Gastrocnemius medialis (tissue), 4 donors: ENCODE data around the gene KMO. TPM values are rescaled to one million over a fixed set of nuclear protein-coding genes. Genes with fewer than 3 reads are reported as not detected.
A peak's percentile ranks its signal among the peaks of the same experiment; 100 is the strongest.

ENCODE experiments used
- ATAC-seq, 2 donors: fragments of 150-250 bp; one replicate each; pipeline ENCODE4 v1.9.1; 2016
- DNase-seq, 2 donors: peaks; one replicate each; pipeline ENCODE4 v3.0.0-alpha.2; 2019
- H3K27ac ChIP-seq, 4 donors: fragments of 200-600 bp; sonication (generic); 1 replicate in 1 of 4; 2 replicates in 3 of 4; pipeline ENCODE4 v1.5.1; 2016 to 2018; ENCODE audit warnings: mild to moderate bottlenecking in 2 of 4, moderate library complexity in 1 of 4
- H3K27me3 ChIP-seq, 3 donors: fragments of 200-600 bp; sonication (generic) in 2 of 3; 1 replicate in 1 of 3; 2 replicates in 2 of 3; pipeline versions ENCODE4 v1.5.1 to v1.6.0; 2016 to 2019; ENCODE audit warnings: mild to moderate bottlenecking in 1 of 3, moderate library complexity in 1 of 3
- H3K36me3 ChIP-seq, 2 donors: fragments of 200-600 bp; sonication (generic) in 1 of 2; one replicate each; pipeline ENCODE4 v1.5.1; 2017 to 2018
- H3K4me1 ChIP-seq, 2 donors: fragments of 200-600 bp; sonication (generic) in 1 of 2; one replicate each; pipeline ENCODE4 v1.5.1; 2016 to 2017; ENCODE audit warnings: mild to moderate bottlenecking in 2 of 2
- H3K4me3 ChIP-seq, 4 donors: fragments of 200-600 bp; sonication (generic) in 3 of 4; 1 replicate in 1 of 4; 2 replicates in 3 of 4; pipeline ENCODE4 v1.5.1; 2016 to 2019; ENCODE audit warnings: mild to moderate bottlenecking in 2 of 4
- H3K9me3 ChIP-seq, 3 donors: fragments of 200-600 bp; sonication (generic) in 2 of 3; 1 replicate in 1 of 3; 2 replicates in 2 of 3; pipeline ENCODE4 v1.5.1; 2016 to 2019
- CTCF ChIP-seq, 5 experiments: fragments of 450-650 bp in 3 of 5; fragments of 200-600 bp in 2 of 5; sonication (generic) in 2 of 5; IDR thresholded peaks in 4 of 5; conservative IDR thresholded peaks in 1 of 5; 1 replicate in 4 of 5; 2 replicates in 1 of 5; pipeline ENCODE4 v1.5.1; 2016 to 2019; ENCODE audit warnings: antibody characterized with exemption in 5 of 5, mild to moderate bottlenecking in 3 of 5, moderate library complexity in 3 of 5
- POLR2A ChIP-seq, 2 donors: fragments of 450-650 bp; IDR thresholded peaks; one replicate each; pipeline ENCODE4 v1.6.1; 2017; ENCODE audit warnings: antibody characterized with exemption in 2 of 2, mild to moderate bottlenecking in 2 of 2, moderate library complexity in 2 of 2
- in situ Hi-C, 4 donors: fragments of 200-750 bp; cut with MboI; loops; one replicate each; pipeline versions ENCODE4 v1.15.0 to v1.8.0; 2017; ENCODE audit warnings: low sequenced_read_pairs in 4 of 4
- intact Hi-C: fragments of 100-400 bp; cut with DNase I; formaldehyde crosslinking; loops from one replicate; pipeline ENCODE4 v1.15.1; 2023; ENCODE audit warnings: low total_unique reads
- total RNA-seq, 4 donors: library from RNA; depleted of rRNA; stranded (reverse); fragments of >200 nt; gene quantifications; one replicate each; pipeline versions ENCODE4 v1.1.0 to v1.2.3, GENCODE V29; 2016

The KMO gene
- total RNA-seq, 4 donors from 2014 or later = 0.16 TPM; not detected in 3

- Histone ChIP-seq H3K9me3 (no peaks in the 10 kb centered on the region), H3K27ac (no peak overlapping the region), H3K27me3 (peaks cover 0 to 3% (median 0%) of the 10 kb centered on the region in 3 donors), H3K4me3 (no peak overlapping the region), H3K4me1 (peaks cover 14 to 19% of the 10 kb centered on the region in 2 donors), H3K36me3 (no peaks in the 10 kb centered on the region)
- in situ Hi-C loops = loop anchor here in 2 of 4 donors (10.0 kb wide), 2 partner anchors 103 to 113 kb away; no protein-coding TSS in a partner anchor
- TF ChIP-seq POLR2A (IDR thresholded peaks at IDR 0.05) (no peak), CTCF (IDR thresholded peaks at IDR 0.05 in 4 of 5, conservative IDR thresholded peaks at IDR 0.05 in 1 of 5) (no peak)
- intact Hi-C loops = no loop called here
- DNase-seq (no peak), ATAC-seq (no peak)
These were observed 10.5 kb upstream of the KMO start for GRCh38 chr1:241521718-241522117.

DNA sequence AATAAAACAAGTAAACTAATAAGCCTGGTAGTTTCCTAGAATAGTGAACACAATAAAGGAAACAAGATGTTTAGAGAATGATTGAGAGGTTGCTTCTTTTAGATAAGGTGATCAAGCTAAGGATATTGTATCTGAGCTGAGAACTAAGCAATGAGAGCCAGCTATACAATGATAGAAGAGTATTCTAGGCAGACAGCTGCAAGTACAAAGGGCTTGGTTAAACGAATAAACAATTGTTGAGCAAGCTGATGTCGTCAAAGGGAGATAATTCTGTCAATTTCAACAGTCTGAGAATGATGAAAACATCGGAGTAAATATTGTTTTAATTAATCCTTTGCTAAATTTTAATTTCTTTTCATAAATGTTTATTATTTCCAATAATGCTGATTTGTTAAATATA, 7.2 kb upstream of the KMO start:
- Histone ChIP-seq H3K9me3 (no peaks in the 10 kb centered on the region), H3K36me3 (no peaks in the 10 kb centered on the region), H3K27me3 (peaks cover 0 to 3% (median 0%) of the 10 kb centered on the region in 3 donors), H3K4me3 (no peak overlapping the region), H3K4me1 (no peaks in the 10 kb centered on the region), H3K27ac (no peak overlapping the region)
- no peak for ATAC-seq
- in situ Hi-C loops (loop anchor here in 2 of 4 donors (10.0 to 25.0 kb wide), 3 partner anchors 100 to 312 kb away; partner anchors contain the start of gene EXO1 (in 1 of the 2)), intact Hi-C loops (no loop called here)
- no peak for TF ChIP-seq POLR2A (IDR thresholded peaks at IDR 0.05)
- no peak for TF ChIP-seq CTCF (IDR thresholded peaks at IDR 0.05 in 4 of 5, conservative IDR thresholded peaks at IDR 0.05 in 1 of 5)
- DNase-seq = no peak

GRCh38 chr1:241527146-241527545, 5.0 kb upstream of the KMO start:
- Histone ChIP-seq H3K9me3 (no peaks in the 10 kb centered on the region), H3K27me3 (peaks cover 0 to 3% (median 0%) of the 10 kb centered on the region in 3 donors), H3K27ac (no peak overlapping the region), H3K4me3 (no peak overlapping the region), H3K4me1 (peaks cover 0 to 4% of the 10 kb centered on the region in 2 donors), H3K36me3 (no peaks in the 10 kb centered on the region)
- DNase-seq (no peak), ATAC-seq (no peak)
- in situ Hi-C loops (loop anchor here in 2 of 4 donors (10.0 to 25.0 kb wide), 3 partner anchors 98 to 310 kb away; partner anchors contain the start of gene EXO1 (in 1 of the 2)), intact Hi-C loops (no loop called here)
- TF ChIP-seq POLR2A (IDR thresholded peaks at IDR 0.05) (no peak), CTCF (IDR thresholded peaks at IDR 0.05 in 4 of 5, conservative IDR thresholded peaks at IDR 0.05 in 1 of 5) (no peak)

DNA sequence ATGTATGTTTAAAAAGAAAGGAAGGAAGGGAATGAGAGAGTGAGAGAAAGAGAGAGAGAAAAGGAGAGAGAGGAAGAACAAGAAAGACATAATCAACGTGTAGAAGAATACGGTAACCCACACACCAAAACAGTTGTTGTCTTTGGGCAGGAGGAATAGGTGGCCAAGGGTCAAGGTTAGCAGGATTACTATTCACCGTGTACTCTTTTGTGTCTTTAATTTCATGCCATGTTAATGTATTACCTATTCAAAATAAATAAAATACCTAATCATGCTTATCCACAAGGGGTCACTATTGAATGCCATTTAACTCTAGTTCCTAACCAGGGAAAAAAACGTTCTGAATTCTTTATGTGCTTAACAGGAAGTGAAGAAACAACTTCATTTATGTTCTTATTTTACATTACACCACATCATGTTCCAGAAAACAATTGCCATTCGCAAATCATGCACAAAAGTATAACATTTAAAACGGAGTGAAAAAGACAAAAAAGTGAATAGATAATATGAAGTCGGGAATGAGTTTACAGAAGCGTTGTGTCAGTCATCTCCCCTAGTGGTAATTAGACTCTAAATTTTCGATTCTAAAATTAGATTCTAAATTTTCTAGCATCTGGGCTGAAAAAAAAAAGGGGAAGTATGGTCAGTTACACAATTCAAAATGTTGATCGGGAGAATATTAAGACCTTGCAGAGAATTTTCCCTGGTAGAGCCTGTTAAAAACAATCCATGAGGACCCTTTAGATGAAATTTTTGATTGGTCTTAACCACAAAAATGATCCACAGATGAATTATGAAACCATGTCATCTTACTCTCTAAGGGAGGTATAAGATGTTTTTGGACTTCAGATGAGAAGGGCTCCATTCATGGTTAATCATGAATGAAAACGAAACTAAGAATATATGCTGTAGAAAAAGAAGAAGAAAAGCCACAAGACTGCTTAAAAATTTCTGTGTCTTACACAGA, 700 bp upstream of the KMO start:
- ATAC-seq = peak; percentile 69 to 91
- Histone ChIP-seq H3K4me3 (peak overlapping the region; percentile 55 to 59 (median 58)), H3K36me3 (no peaks in the 10 kb centered on the region), H3K4me1 (peaks cover 0 to 4% of the 10 kb centered on the region in 2 donors), H3K9me3 (no peaks in the 10 kb centered on the region), H3K27ac (peak overlapping the region in 2 of 4 donors; percentile 1 to 6), H3K27me3 (no peaks in the 10 kb centered on the region)
- TF ChIP-seq POLR2A (IDR thresholded peaks at IDR 0.05) (no peak), CTCF (IDR thresholded peaks at IDR 0.05 in 4 of 5, conservative IDR thresholded peaks at IDR 0.05 in 1 of 5) (peak in 4 of 5 experiments; percentile 24 to 58 (median 44))
- intact Hi-C loops = no loop called here
- in situ Hi-C loops = loop anchor here in 2 of 4 donors (5.0 to 25.0 kb wide), 2 partner anchors 96 to 306 kb away; partner anchors contain the start of gene EXO1 (in 1 of the 2)
- DNase-seq = no peak
